Body of pancreas (tissue), 4 donors: ENCODE data around the gene ACTR3.

ENCODE experiments used
- POLR2A ChIP-seq, 3 donors: fragments of 450-650 bp; IDR thresholded peaks; one replicate each; pipeline ENCODE4 v1.6.1; 2016; ENCODE audit warnings: antibody characterized with exemption in 3 of 3, mild to moderate bottlenecking in 2 of 3
- TF ChIP-seq, protein P1 (sequence below), 7 experiments: fragments of 450-650 bp in 4 of 7; fragments of 200-600 bp in 3 of 7; sonication (generic) in 3 of 7; IDR thresholded peaks; one replicate each; pipeline ENCODE4 v1.5.1; 2016 to 2019; ENCODE audit warnings: antibody characterized with exemption in 7 of 7

DNA sequence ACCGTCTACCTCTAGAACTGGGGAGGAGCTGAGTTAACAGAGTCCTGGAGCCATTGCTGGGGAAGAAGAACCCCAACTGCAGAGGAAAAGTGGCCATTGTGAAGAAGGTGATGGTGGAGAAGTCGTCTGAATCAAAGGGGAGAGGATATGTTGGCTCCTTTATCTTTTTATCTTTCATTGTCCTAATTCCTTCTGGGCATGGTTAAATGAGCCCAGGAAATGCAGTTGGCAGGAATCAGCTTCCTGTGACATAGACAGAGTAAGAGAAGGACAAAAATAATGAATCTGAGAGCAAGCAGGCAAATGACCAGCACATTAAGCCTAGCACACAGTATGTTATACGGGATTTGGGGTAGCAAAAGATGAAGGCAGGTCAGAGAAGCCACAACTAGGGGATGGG is 16.0 kb upstream of the ACTR3 start:
- no peak for TF ChIP-seq POLR2A (IDR thresholded peaks at IDR 0.05)
- TF ChIP-seq, protein P1, sequence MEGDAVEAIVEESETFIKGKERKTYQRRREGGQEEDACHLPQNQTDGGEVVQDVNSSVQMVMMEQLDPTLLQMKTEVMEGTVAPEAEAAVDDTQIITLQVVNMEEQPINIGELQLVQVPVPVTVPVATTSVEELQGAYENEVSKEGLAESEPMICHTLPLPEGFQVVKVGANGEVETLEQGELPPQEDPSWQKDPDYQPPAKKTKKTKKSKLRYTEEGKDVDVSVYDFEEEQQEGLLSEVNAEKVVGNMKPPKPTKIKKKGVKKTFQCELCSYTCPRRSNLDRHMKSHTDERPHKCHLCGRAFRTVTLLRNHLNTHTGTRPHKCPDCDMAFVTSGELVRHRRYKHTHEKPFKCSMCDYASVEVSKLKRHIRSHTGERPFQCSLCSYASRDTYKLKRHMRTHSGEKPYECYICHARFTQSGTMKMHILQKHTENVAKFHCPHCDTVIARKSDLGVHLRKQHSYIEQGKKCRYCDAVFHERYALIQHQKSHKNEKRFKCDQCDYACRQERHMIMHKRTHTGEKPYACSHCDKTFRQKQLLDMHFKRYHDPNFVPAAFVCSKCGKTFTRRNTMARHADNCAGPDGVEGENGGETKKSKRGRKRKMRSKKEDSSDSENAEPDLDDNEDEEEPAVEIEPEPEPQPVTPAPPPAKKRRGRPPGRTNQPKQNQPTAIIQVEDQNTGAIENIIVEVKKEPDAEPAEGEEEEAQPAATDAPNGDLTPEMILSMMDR (IDR thresholded peaks at IDR 0.05), result no peak
